ENCODE results near the gene GPALPP1. TPM values are rescaled to one million over a fixed set of nuclear protein-coding genes. Genes with fewer than 3 reads are reported as not detected.

The GPALPP1 gene
- total and polyA plus RNA-seq, 2 of the 4 experiments (the other 2 are of a cell fraction), result 10.6 to 12.5 TPM

DNA sequence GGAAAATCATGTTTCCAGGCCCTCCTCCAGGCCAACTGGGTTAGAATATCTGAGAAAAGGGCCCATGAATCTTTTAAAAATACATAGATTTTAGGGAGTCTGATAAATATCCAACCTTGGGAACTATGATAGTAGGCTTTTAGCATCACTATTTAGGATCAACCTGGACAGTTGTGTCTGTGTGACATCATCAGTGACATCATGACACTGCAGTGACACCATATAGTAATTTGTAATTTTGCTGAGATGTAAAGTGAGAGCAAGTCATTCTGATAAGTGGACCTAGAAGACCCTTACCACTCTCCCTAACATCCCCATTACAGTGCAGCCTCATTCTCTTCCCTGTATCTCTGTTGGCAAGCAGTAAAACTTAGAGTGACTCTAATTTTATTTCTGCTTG lies 14.1 kb downstream of the GPALPP1 start:
- Histone ChIP-seq H3K14ac (replicated peaks; ENCODE audit: low read depth, low read length) (no peak overlapping the region), H4K5ac (ENCODE audit: low read depth, low read length) (no peak overlapping the region), H3K4me2 (ENCODE audit: low read depth, low read length) (no peak overlapping the region), H3K56ac (ENCODE audit: extremely low read depth, insufficient read depth, low read length) (no peak overlapping the region), H2BK5ac (ENCODE audit: low read depth, low read length, poor library complexity, severe bottlenecking) (no peak overlapping the region), H2AK9ac (replicated peaks; ENCODE audit: low read depth, low read length, poor library complexity) (no peak overlapping the region), H2AFZ (replicated peaks; ENCODE audit: low read length, poor library complexity) (no peak overlapping the region), H3K27me3 (ENCODE audit: control insufficient read depth, insufficient read depth, low read length) (no peaks in the 10 kb centered on the region), H3K4ac (ENCODE audit: low read depth, low read length) (no peak overlapping the region), H4K8ac (ENCODE audit: low read depth in 2 of 2, low read length in 2 of 2) (no peak overlapping the region), H4K20me1 (ENCODE audit: insufficient read depth, low read length) (no peaks in the 10 kb centered on the region), H2BK120ac (ENCODE audit: low read depth, low read length) (no peak overlapping the region), H3K4me3 (ENCODE audit: insufficient read depth, low read depth, low read length) (no peak overlapping the region), H3K9me1 (ENCODE audit: insufficient read depth, low read length) (no peaks in the 10 kb centered on the region), H3K4me1 (ENCODE audit: control insufficient read depth, insufficient read depth, low read length) (no peaks in the 10 kb centered on the region), H3K9me3 (ENCODE audit: control insufficient read depth, insufficient read depth, low read length) (no peaks in the 10 kb centered on the region), H4K91ac (ENCODE audit: insufficient read depth, low read depth, low read length) (no peak overlapping the region), H3K18ac (ENCODE audit: low read depth, low read length) (no peak overlapping the region), H2BK20ac (ENCODE audit: low read depth, low read length) (no peak overlapping the region), H3K79me1 (ENCODE audit: low read depth in 1 of 2, low read length in 2 of 2) (peaks cover 14 to 15% of the 10 kb centered on the region in 2 experiments; a peak in 3 of 4 replicates), H3K23ac (ENCODE audit: low read depth, low read length) (no peak overlapping the region), H3K36me3 (ENCODE audit: control insufficient read depth, insufficient read depth, low read length) (peaks cover 17% of the 10 kb centered on the region), H3K9ac (ENCODE audit: low read depth, low read length) (no peak overlapping the region), H2BK15ac (ENCODE audit: low read depth, low read length) (no peak overlapping the region), H3K27ac (ENCODE audit: insufficient read depth, low read length) (no peak overlapping the region), H2AK5ac (ENCODE audit: low read depth, low read length) (no peak overlapping the region)
- dilution Hi-C loops (cut with HindIII; ENCODE audit: low sequenced_read_pairs, unreplicated experiment), result no loop called here
- CTCF ChIA-PET, result no interaction called here
- TF ChIP-seq NFE2L2 (IDR thresholded peaks at IDR 0.05; ENCODE audit: low read depth, low read length) (no peak), MAZ (IDR thresholded peaks at IDR 0.05; ENCODE audit: borderline replicate concordance, low read depth, low read length) (no peak), CEBPB (IDR thresholded peaks at IDR 0.05; ENCODE audit: low read depth, low read length) (no peak), FOS (IDR thresholded peaks at IDR 0.05; ENCODE audit: low read depth, low read length) (no peak), RFX5 (IDR thresholded peaks at IDR 0.05; ENCODE audit: low read depth, low read length) (no peak), RAD21 (IDR thresholded peaks at IDR 0.05; ENCODE audit: low read length) (no peak), SMC3 (IDR thresholded peaks at IDR 0.05; ENCODE audit: low read depth, low read length) (no peak), RCOR1 (IDR thresholded peaks at IDR 0.05; ENCODE audit: insufficient replicate concordance, low read length) (no peak), MXI1 (IDR thresholded peaks at IDR 0.05; ENCODE audit: borderline replicate concordance, low read depth, low read length) (no peak), ELK1 (IDR thresholded peaks at IDR 0.05; ENCODE audit: borderline replicate concordance, low read depth, low read length) (no peak), MAFK (IDR thresholded peaks at IDR 0.05; ENCODE audit: low read depth, low read length) (no peak), BHLHE40 (IDR thresholded peaks at IDR 0.05; ENCODE audit: low read depth, low read length) (no peak), CHD1 (IDR thresholded peaks at IDR 0.05; ENCODE audit: low read depth, low read length) (no peak), POLR2A (IDR thresholded peaks at IDR 0.05; ENCODE audit: low read depth, low read length) (no peak)
- TF ChIP-seq, protein P1, sequence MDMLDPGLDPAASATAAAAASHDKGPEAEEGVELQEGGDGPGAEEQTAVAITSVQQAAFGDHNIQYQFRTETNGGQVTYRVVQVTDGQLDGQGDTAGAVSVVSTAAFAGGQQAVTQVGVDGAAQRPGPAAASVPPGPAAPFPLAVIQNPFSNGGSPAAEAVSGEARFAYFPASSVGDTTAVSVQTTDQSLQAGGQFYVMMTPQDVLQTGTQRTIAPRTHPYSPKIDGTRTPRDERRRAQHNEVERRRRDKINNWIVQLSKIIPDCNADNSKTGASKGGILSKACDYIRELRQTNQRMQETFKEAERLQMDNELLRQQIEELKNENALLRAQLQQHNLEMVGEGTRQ (IDR thresholded peaks at IDR 0.05; ENCODE audit: low read depth, low read length), result no peak
- TF ChIP-seq, protein P2, sequence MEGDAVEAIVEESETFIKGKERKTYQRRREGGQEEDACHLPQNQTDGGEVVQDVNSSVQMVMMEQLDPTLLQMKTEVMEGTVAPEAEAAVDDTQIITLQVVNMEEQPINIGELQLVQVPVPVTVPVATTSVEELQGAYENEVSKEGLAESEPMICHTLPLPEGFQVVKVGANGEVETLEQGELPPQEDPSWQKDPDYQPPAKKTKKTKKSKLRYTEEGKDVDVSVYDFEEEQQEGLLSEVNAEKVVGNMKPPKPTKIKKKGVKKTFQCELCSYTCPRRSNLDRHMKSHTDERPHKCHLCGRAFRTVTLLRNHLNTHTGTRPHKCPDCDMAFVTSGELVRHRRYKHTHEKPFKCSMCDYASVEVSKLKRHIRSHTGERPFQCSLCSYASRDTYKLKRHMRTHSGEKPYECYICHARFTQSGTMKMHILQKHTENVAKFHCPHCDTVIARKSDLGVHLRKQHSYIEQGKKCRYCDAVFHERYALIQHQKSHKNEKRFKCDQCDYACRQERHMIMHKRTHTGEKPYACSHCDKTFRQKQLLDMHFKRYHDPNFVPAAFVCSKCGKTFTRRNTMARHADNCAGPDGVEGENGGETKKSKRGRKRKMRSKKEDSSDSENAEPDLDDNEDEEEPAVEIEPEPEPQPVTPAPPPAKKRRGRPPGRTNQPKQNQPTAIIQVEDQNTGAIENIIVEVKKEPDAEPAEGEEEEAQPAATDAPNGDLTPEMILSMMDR (conservative IDR thresholded peaks at IDR 0.05; ENCODE audit: low read depth, low read length), result no peak
- no peak for ATAC-seq (ENCODE audit: low read depth)
- intact Hi-C loops (cut with micrococcal nuclease), result no loop called here
- in situ Hi-C loops (cut with MboI; ENCODE audit: low sequenced_read_pairs), result no loop called here
- BruUV-seq (replicated peaks), result no TSS peak
- DNase-seq, result no peak
- POLR2A ChIA-PET (ENCODE audit: unreplicated experiment), result no interaction called here

All from IMR-90 (cell line).